ENCODE data around the gene CLEC2D. TPM values are rescaled to one million over a fixed set of nuclear protein-coding genes. Genes with fewer than 3 reads are reported as not detected.
"Not testable (repeated sequence)": the region's sequence is repeated elsewhere in the genome, so short reads cannot be mapped to it uniquely, and the experiment has no call there.

CLEC2D gene
- total RNA-seq, 1 donor = 167 TPM

DNA sequence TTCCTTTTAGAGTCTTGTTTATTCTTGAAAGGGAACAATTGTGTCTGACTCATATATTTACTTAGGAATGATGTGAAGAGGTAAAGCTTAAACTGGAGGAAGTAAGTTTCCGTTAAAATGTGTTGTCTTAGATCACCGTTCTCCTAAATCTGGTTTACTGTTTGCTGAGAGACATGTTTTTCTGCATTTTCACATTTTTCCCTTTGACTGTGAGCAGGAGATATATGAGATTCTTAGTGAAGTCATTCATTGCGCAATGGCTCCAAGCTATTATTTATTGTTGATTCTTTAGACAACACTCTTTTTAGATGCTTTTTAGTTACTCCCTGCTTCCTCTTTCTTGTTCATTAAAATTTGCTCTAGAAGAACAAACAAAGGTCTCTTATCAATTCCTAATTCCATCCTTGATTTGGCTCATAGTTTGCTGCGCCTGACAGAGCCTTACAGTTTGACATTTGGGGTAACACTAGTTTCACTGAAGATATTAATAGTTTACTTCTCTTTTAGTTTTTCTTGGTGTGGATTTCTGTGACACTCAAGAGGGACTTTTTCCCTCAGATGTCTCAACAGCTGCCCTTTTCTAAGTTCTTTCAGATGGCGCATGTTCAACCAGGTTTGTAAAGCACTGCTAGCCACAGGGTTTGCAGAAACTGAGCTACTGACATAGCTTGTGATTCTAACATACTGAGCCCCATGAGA is 52.0 kb downstream of the CLEC2D start:
- Histone ChIP-seq H3K9me3 (ENCODE audit: low read depth, low read length) (no peaks in the 10 kb centered on the region), H3K27me3 (ENCODE audit: insufficient read depth, low read length) (no peaks in the 10 kb centered on the region), H3K4me1 (ENCODE audit: insufficient read depth, low read length) (peaks cover 30% of the 10 kb centered on the region), H3K4me3 (ENCODE audit: low read length) (no peak overlapping the region)

- H3K4me1 ChIP-seq (ENCODE audit: insufficient read depth, low read length) = peaks cover 26% of the 10 kb centered on the region
- no peaks in the 10 kb centered on the region for H3K9me3 ChIP-seq (ENCODE audit: low read depth, low read length)
- H3K4me3 ChIP-seq (ENCODE audit: low read length) = no peak overlapping the region
- H3K27me3 ChIP-seq (ENCODE audit: insufficient read depth, low read length) = no peaks in the 10 kb centered on the region
These were observed 54.5 kb downstream of the CLEC2D start for GRCh38 chr12:9724023-9724422.

GRCh38 chr12:9725213-9725870 is 55.8 kb downstream of the CLEC2D start:
- peaks cover 23% of the 10 kb centered on the region for H3K4me1 ChIP-seq (ENCODE audit: insufficient read depth, low read length)

GRCh38 chr12:9727813-9728212 is 58.3 kb downstream of the CLEC2D start:
- Histone ChIP-seq H3K27me3 (ENCODE audit: insufficient read depth, low read length) (no peaks in the 10 kb centered on the region), H3K4me1 (ENCODE audit: insufficient read depth, low read length) (peaks cover 25% of the 10 kb centered on the region), H3K4me3 (ENCODE audit: low read length) (no peak overlapping the region), H3K9me3 (ENCODE audit: low read depth, low read length) (no peaks in the 10 kb centered on the region)

More at GRCh38 chr12:9725213-9725870, 55.8 kb downstream of the CLEC2D start:
- no peak overlapping the region for H3K4me3 ChIP-seq (ENCODE audit: low read length)
- H3K9me3 ChIP-seq (ENCODE audit: low read depth, low read length) = no peaks in the 10 kb centered on the region
- H3K27me3 ChIP-seq (ENCODE audit: insufficient read depth, low read length) = no peaks in the 10 kb centered on the region

- peaks cover 24% of the 10 kb centered on the region for H3K4me1 ChIP-seq (ENCODE audit: insufficient read depth, low read length)
- H3K9me3 ChIP-seq (ENCODE audit: low read depth, low read length) = no peaks in the 10 kb centered on the region
- H3K27me3 ChIP-seq (ENCODE audit: insufficient read depth, low read length) = no peaks in the 10 kb centered on the region
- H3K4me3 ChIP-seq (ENCODE audit: low read length) = no peak overlapping the region
These were observed 59.6 kb downstream of the CLEC2D start for GRCh38 chr12:9729082-9729481.

GRCh38 chr12:9730011-9730410 is 60.5 kb downstream of the CLEC2D start:
- no peaks in the 10 kb centered on the region for H3K27me3 ChIP-seq (ENCODE audit: insufficient read depth, low read length)
- H3K4me1 ChIP-seq (ENCODE audit: insufficient read depth, low read length) = peaks cover 27% of the 10 kb centered on the region
- no peak overlapping the region for H3K4me3 ChIP-seq (ENCODE audit: low read length)
- H3K9me3 ChIP-seq (ENCODE audit: low read depth, low read length) = no peaks in the 10 kb centered on the region

DNA sequence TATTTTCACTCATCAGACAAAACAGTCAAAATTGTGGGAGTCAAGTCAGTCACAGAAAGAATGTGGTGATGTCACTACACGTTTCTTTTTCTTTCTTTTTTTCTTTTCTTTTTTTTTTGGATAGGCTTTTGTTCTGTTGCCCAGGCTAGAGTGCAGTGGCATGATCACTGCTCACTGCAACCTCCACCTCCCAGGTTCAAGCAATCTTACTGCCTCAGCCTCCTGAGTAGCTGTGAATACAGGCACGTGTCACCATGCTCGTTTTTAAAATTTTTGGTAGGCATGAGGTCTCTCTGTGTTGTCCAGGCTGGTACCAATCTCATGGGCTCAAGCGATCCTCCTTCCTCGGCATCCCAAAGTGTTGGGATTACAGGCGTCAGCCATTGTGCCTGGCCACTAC is 61.1 kb downstream of the CLEC2D start:
- H3K27me3 ChIP-seq (ENCODE audit: insufficient read depth, low read length) = no peaks in the 10 kb centered on the region
- H3K9me3 ChIP-seq (ENCODE audit: low read depth, low read length) = no peaks in the 10 kb centered on the region
- peaks cover 30% of the 10 kb centered on the region for H3K4me1 ChIP-seq (ENCODE audit: insufficient read depth, low read length)
- H3K4me3 ChIP-seq (ENCODE audit: low read length) = no peak overlapping the region

DNA sequence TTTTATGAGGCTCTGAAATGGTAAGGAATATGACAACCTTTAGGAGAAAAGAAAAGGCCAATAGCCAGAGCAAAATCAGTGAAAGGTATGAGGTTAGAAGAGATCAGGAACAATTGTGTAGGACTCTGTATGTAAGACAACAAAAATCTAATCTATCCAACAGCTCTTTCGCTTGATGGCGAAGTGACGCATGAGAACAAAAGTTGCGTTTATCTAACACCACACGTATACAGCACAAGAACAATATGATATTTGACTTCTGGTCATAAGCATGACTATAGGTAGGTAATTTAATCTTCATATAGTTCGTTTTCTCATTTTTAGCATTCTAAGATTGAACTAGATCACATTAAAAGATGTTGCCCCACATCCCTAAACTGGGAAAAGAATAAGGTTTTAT is 61.9 kb downstream of the CLEC2D start:
- H3K9me3 ChIP-seq (ENCODE audit: low read depth, low read length) = no peaks in the 10 kb centered on the region
- H3K4me1 ChIP-seq (ENCODE audit: insufficient read depth, low read length) = peaks cover 37% of the 10 kb centered on the region
- H3K4me3 ChIP-seq (ENCODE audit: low read length) = no peak overlapping the region
- H3K27me3 ChIP-seq (ENCODE audit: insufficient read depth, low read length) = no peaks in the 10 kb centered on the region

DNA sequence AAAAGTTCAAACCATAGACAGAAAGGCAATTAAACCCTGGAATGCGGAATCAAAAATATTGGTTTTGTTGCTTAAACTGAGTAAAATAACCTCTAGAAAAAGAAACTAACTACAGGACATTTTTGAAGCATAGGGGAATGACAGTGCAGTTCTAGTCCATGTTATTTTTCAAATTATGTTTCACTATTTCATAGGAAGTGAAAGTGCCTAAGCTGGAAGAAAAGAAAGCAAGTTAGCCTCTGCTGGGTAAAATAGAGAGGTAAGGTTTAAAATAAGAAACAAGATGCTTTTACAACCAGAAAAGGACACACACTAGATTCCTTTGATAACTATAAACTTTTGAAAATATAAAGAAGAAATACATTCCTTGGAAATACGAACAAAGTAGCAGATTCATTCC is 62.3 kb downstream of the CLEC2D start:
- Histone ChIP-seq H3K9me3 (ENCODE audit: low read depth, low read length) (no peaks in the 10 kb centered on the region), H3K27me3 (ENCODE audit: insufficient read depth, low read length) (no peaks in the 10 kb centered on the region), H3K4me3 (ENCODE audit: low read length) (peak overlapping the region; percentile 2), H3K4me1 (ENCODE audit: insufficient read depth, low read length) (peaks cover 37% of the 10 kb centered on the region)

DNA sequence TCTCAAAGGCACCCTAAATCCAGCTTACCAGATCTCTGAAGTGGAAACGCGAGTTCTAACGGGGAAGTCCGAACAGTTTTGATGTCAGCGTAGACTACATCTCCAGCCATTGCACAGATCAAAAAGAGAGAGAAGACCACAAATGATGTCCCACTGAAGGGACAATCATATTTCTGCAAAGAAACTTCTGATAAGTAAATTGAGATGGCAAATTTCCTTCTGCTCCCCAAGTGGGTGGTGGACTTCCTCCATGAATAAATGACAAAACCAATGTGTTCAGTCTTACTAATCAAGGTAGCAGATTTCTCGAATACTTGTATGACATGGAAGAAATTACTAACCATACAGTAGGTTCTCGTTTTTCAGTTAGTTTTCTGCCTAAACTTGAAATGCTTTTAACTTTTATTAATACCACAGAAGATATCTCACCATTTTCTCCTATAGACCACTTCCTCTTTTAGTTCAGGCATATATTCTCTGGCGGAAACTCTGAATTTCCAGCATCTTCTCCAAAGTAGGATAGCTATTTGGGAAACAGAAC is 63.5 kb downstream of the CLEC2D start, which contains the start of gene CLECL1:
Gene CLECL1 (minus strand): TSS at position 177 of the 541 bp plus-strand sequence.
- Histone ChIP-seq H3K4me3 (ENCODE audit: low read length) (peak within 1 kb of the TSS; percentile 2), H3K4me1 (ENCODE audit: insufficient read depth, low read length) (peaks cover 42% of the 10 kb centered on the region), H3K9me3 (ENCODE audit: low read depth, low read length) (no peaks in the 10 kb centered on the region), H3K27me3 (ENCODE audit: insufficient read depth, low read length) (no peaks in the 10 kb centered on the region)

GRCh38 chr12:9735601-9736000 is 66.1 kb downstream of the CLEC2D start:
- no peaks in the 10 kb centered on the region for H3K27me3 ChIP-seq (ENCODE audit: insufficient read depth, low read length)
- no peak overlapping the region for H3K4me3 ChIP-seq (ENCODE audit: low read length)
- no peaks in the 10 kb centered on the region for H3K9me3 ChIP-seq (ENCODE audit: low read depth, low read length)
- H3K4me1 ChIP-seq (ENCODE audit: insufficient read depth, low read length) = peaks cover 58% of the 10 kb centered on the region

DNA sequence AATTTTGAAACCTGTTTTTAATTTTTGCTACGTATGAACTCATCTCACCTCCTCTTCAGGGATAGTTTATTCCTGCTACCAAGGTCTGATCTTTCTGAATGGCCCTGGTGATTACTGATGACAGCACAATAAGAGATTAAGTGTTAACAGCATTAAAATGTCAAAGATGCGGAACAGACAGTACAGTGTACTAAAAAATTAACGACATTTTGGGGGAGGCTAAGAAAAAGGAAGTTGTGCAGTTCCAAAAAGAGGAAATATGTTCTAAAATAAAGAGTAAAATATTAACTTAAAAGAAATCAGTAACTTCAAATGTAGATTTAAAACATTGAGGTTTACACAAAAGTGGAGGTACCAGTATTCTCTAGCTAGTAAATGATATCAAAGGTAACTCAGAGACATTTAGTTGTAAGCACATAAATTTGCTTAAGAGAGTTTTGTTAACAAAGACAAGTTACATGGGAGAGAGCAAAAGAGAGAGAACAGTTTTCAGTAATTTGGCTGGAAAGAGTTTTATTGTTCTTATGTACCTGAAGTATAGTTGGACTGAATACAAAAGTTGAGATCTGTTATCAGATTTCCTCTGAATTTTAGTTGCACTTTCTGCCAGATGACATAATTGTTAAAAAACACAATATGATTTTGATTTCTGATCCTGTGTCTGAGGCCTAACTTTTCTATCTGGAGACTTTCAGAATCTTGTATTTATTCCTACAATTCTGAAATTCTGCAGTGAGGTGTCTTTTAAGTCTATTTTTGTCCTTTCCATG is 67.6 kb downstream of the CLEC2D start:
- no peaks in the 10 kb centered on the region for H3K9me3 ChIP-seq (ENCODE audit: low read depth, low read length)
- no peaks in the 10 kb centered on the region for H3K27me3 ChIP-seq (ENCODE audit: insufficient read depth, low read length)
- H3K4me3 ChIP-seq (ENCODE audit: low read length) = no peak overlapping the region
- peaks cover 58% of the 10 kb centered on the region for H3K4me1 ChIP-seq (ENCODE audit: insufficient read depth, low read length)

GRCh38 chr12:9738905-9739304 is 69.4 kb downstream of the CLEC2D start:
- not testable (repeated sequence) for H3K27me3 ChIP-seq (ENCODE audit: insufficient read depth, low read length); H3K4me3 ChIP-seq (ENCODE audit: low read length); H3K9me3 ChIP-seq (ENCODE audit: low read depth, low read length)
- peaks cover 61% of the 10 kb centered on the region for H3K4me1 ChIP-seq (ENCODE audit: insufficient read depth, low read length)

DNA sequence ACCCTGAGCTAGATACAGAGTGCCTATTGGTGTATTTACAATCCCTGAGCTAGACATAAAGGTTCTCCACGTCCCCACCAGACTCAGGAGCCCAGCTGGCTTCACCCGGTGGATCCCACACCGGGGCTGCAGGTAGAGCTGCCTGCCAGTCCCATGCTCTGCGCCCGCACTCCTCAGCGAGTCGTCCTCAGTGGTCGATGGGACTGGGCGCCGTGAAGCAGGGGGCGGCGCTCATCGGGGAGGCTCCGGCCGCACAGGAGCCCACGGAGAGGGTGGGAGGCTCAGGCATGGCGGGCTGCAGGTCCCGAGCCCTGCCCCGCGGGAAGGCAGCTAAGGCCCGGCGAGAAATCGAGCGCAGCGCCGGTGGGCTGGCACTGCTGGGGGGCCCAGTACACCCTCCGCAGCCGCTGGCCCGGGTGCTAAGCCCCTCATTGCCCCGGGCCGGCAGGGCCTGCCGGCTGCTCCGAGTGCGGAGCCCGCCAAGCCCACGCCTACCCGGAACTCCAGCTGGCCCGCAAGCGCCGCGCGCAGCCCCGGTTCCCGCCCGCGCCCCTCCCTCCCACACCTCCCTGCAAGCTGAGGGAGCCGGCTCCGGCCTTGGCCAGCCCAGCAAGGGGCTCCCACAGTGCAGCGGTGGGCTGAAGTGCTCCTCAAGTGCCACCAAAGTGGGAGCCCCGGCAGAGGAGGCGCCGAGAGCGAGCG is 70.0 kb downstream of the CLEC2D start:
- Histone ChIP-seq H3K4me3 (ENCODE audit: low read length) (peak overlapping the region; percentile 7), H3K4me1 (ENCODE audit: insufficient read depth, low read length) (peaks cover 61% of the 10 kb centered on the region)
- H3K9me3 ChIP-seq (ENCODE audit: low read depth, low read length); H3K27me3 ChIP-seq (ENCODE audit: insufficient read depth, low read length): not testable (repeated sequence)
